Hematopoietic multipotent progenitor cell (in vitro differentiated cells): ENCODE measurements around the gene PDE4DIP. TPM values are rescaled to one million over a fixed set of nuclear protein-coding genes. Genes with fewer than 3 reads are reported as not detected.
"Not testable (repeated sequence)": the region's sequence is repeated elsewhere in the genome, so short reads cannot be mapped to it uniquely, and the experiment has no call there.

Experiments used
- DNase-seq, 3 donors: peaks; one replicate each; pipeline ENCODE4 v3.0.0-alpha.2; 2011 to 2015; ENCODE audit warnings: low read depth in 2 of 3, low spot score in 2 of 3
- total RNA-seq: library from RNA; depleted of rRNA; stranded (reverse); fragments of >200 nt; gene quantifications from one replicate; pipeline ENCODE4 v1.2.3, GENCODE V29; 2012

PDE4DIP gene
- 17.0 TPM for total RNA-seq

- not testable (repeated sequence) for DNase-seq
Measured at GRCh38 chr1:148844220-148844619, at the start of gene PDE4DIP. PDE4DIP (plus strand) TSS chr1:148844428; CDS start chr1:148844775, 347 bp downstream.

GRCh38 chr1:148808268-148808928, 35.8 kb upstream of the PDE4DIP start:
- DNase-seq = not testable (repeated sequence)

GRCh38 chr1:148808929-148809283, 35.3 kb upstream of the PDE4DIP start:
- DNase-seq = not testable (repeated sequence)

- not testable (repeated sequence) for DNase-seq
Measured at GRCh38 chr1:148822180-148822579, 22.0 kb upstream of the PDE4DIP start.

- DNase-seq = not testable (repeated sequence)
Measured at GRCh38 chr1:148823822-148824221, 20.4 kb upstream of the PDE4DIP start.

GRCh38 chr1:148825029-148825428, 19.2 kb upstream of the PDE4DIP start:
- DNase-seq = not testable (repeated sequence)

GRCh38 chr1:148828531-148828930, 15.7 kb upstream of the PDE4DIP start:
- DNase-seq = not testable (repeated sequence)

GRCh38 chr1:148828962-148829361, 15.3 kb upstream of the PDE4DIP start:
- not testable (repeated sequence) for DNase-seq

GRCh38 chr1:148829365-148829764, 14.9 kb upstream of the PDE4DIP start:
- not testable (repeated sequence) for DNase-seq

GRCh38 chr1:148841262-148841661, 3.0 kb upstream of the PDE4DIP start:
- not testable (repeated sequence) for DNase-seq

GRCh38 chr1:148844651-148845050, 423 bp downstream of the PDE4DIP start:
- not testable (repeated sequence) for DNase-seq

GRCh38 chr1:148845068-148845467, 840 bp downstream of the PDE4DIP start:
- not testable (repeated sequence) for DNase-seq

GRCh38 chr1:148850347-148850746, 6.1 kb downstream of the PDE4DIP start:
- DNase-seq = not testable (repeated sequence)

GRCh38 chr1:148850840-148851239, 6.6 kb downstream of the PDE4DIP start:
- not testable (repeated sequence) for DNase-seq

GRCh38 chr1:148851684-148852083, 7.5 kb downstream of the PDE4DIP start:
- DNase-seq = not testable (repeated sequence)

- DNase-seq = not testable (repeated sequence)
Measured at GRCh38 chr1:148853363-148853762, 9.1 kb downstream of the PDE4DIP start.

GRCh38 chr1:148854063-148854462, 9.8 kb downstream of the PDE4DIP start:
- not testable (repeated sequence) for DNase-seq

- DNase-seq = not testable (repeated sequence)
Measured at GRCh38 chr1:148855367-148855766, 11.1 kb downstream of the PDE4DIP start.

- DNase-seq = not testable (repeated sequence)
Measured at GRCh38 chr1:148860049-148860448, 15.8 kb downstream of the PDE4DIP start.

GRCh38 chr1:148860579-148861259, 16.5 kb downstream of the PDE4DIP start:
- DNase-seq = not testable (repeated sequence)

GRCh38 chr1:148862590-148862989, 18.4 kb downstream of the PDE4DIP start:
- DNase-seq = not testable (repeated sequence)
